Fibroblast of pulmonary artery (primary cell): ENCODE measurements around the gene COLQ.
A peak's percentile ranks its signal among the peaks of the same experiment; 100 is the strongest.
"Not testable (repeated sequence)": the region's sequence is repeated elsewhere in the genome, so short reads cannot be mapped to it uniquely, and the experiment has no call there.

Experiments
- DNase-seq: peaks from one replicate; pipeline ENCODE4 v3.0.0-alpha.2; 2010; ENCODE audit warnings: low read depth
- H3K4me3 ChIP-seq: replicated peaks from 2 replicates; pipeline ENCODE4 v1.5.1; 2011; ENCODE audit warnings: low read depth, mild to moderate bottlenecking, control low read depth, low read length, moderate library complexity
- CTCF ChIP-seq: IDR thresholded peaks from 2 replicates; pipeline ENCODE4 v1.5.1; 2011; ENCODE audit warnings: mild to moderate bottlenecking, control low read depth, low read length, inconsistent platforms; ENCODE audit errors: missing control alignments

COLQ gene

GRCh38 chr3:15486020-15486419 is 35.5 kb downstream of the COLQ start:
- TF ChIP-seq CTCF = no peak

GRCh38 chr3:15484551-15484950 is 37.0 kb downstream of the COLQ start:
- H3K4me3 ChIP-seq, DNase-seq: not testable (repeated sequence)

More at GRCh38 chr3:15486020-15486419, 35.5 kb downstream of the COLQ start:
- DNase-seq = no peak
- no peak overlapping the region for H3K4me3 ChIP-seq

- no peak for DNase-seq
- no peak for TF ChIP-seq CTCF
- H3K4me3 ChIP-seq = no peak overlapping the region
Observed at GRCh38 chr3:15479400-15480224, 41.9 kb downstream of the COLQ start.

GRCh38 chr3:15478640-15478979 is 42.9 kb downstream of the COLQ start:
- no peak for TF ChIP-seq CTCF
- DNase-seq = no peak
- H3K4me3 ChIP-seq = no peak overlapping the region

GRCh38 chr3:15477951-15478639 is 43.4 kb downstream of the COLQ start:
- no peak for DNase-seq
- no peak for TF ChIP-seq CTCF
- no peak overlapping the region for H3K4me3 ChIP-seq

GRCh38 chr3:15476378-15476777 is 45.1 kb downstream of the COLQ start:
- peak; percentile 14 for DNase-seq
- H3K4me3 ChIP-seq = no peak overlapping the region
- no peak for TF ChIP-seq CTCF

- DNase-seq = no peak
- H3K4me3 ChIP-seq = no peak overlapping the region
- TF ChIP-seq CTCF = no peak
Observed at GRCh38 chr3:15475161-15475560, 46.3 kb downstream of the COLQ start.
